CD4-positive, alpha-beta T cell treated with Interleukin-12 subunit alpha and Interleukin-12 subunit beta, for 1 hour (primary cell): Measurements from ENCODE around the gene STX5.
"Not testable (repeated sequence)": the region's sequence is repeated elsewhere in the genome, so short reads cannot be mapped to it uniquely, and the experiment has no call there.

ENCODE experiments used
- DNase-seq: peaks from one replicate; pipeline ENCODE4 v3.0.0-alpha.2; 2020

STX5 gene

GRCh38 chr11:62778441-62778840, 53.4 kb downstream of the STX5 start:
- DNase-seq: no peak

- no peak for DNase-seq
Measured at GRCh38 chr11:62777389-62777788, 54.5 kb downstream of the STX5 start.

GRCh38 chr11:62775646-62776045, 56.2 kb downstream of the STX5 start:
- DNase-seq: no peak

- DNase-seq: no peak
Measured at GRCh38 chr11:62774407-62774806, 57.4 kb downstream of the STX5 start.

- DNase-seq: peak; percentile 93
Measured at GRCh38 chr11:62771144-62772021, 60.5 kb downstream of the STX5 start, which contains the start of gene TAF6L. Gene TAF6L, plus strand, starts transcription at chr11:62771396. Its CDS starts 4,388 bp downstream, at chr11:62775784.

- no peak for DNase-seq
Measured at GRCh38 chr11:62770778-62771143, 61.1 kb downstream of the STX5 start.

GRCh38 chr11:62760867-62761227, 71.0 kb downstream of the STX5 start:
- not testable (repeated sequence) for DNase-seq

GRCh38 chr11:62757846-62758788, 73.7 kb downstream of the STX5 start:
- no peak for DNase-seq
